HT-29 (cell line): ENCODE results near the gene NBL1. TPM values are rescaled to one million over a fixed set of nuclear protein-coding genes. Genes with fewer than 3 reads are reported as not detected.

Source experiments
- DNase-seq: peaks from one replicate; pipeline ENCODE4 v3.0.0-alpha.2; 2015; ENCODE audit warnings: low spot score
- total RNA-seq: library from RNA; depleted of rRNA; stranded (reverse); fragments of >200 nt; shearing (Covaris generic); gene quantifications from 2 replicates; pipeline ENCODE4 v1.2.3, GENCODE V29; 2014

NBL1 gene
- total RNA-seq, 1 experiment from 2014 or later, result 62.3 TPM

- DNase-seq, result no peak
Observed at GRCh38 chr1:19665496-19666465, 21.7 kb downstream of the NBL1 start.

- no peak for DNase-seq
Observed at GRCh38 chr1:19668888-19669287, 24.8 kb downstream of the NBL1 start.

GRCh38 chr1:19670787-19671186 lies 26.7 kb downstream of the NBL1 start:
- DNase-seq, result no peak

GRCh38 chr1:19672237-19672636 lies 28.1 kb downstream of the NBL1 start:
- no peak for DNase-seq

GRCh38 chr1:19675797-19676196 lies 31.7 kb downstream of the NBL1 start:
- no peak for DNase-seq

GRCh38 chr1:19676438-19676922 lies 32.4 kb downstream of the NBL1 start:
- DNase-seq, result peak; percentile 45

- no peak for DNase-seq
Observed at GRCh38 chr1:19678493-19678892, 34.4 kb downstream of the NBL1 start.

GRCh38 chr1:19678931-19679453 lies 34.9 kb downstream of the NBL1 start:
- DNase-seq, result no peak

- no peak for DNase-seq
Observed at GRCh38 chr1:19679691-19680090, 35.6 kb downstream of the NBL1 start.

GRCh38 chr1:19680644-19681043 lies 36.5 kb downstream of the NBL1 start:
- no peak for DNase-seq

- no peak for DNase-seq
Observed at GRCh38 chr1:19682257-19682656, 38.1 kb downstream of the NBL1 start.

- no peak for DNase-seq
Observed at GRCh38 chr1:19682901-19683300, 38.8 kb downstream of the NBL1 start.

- DNase-seq, result no peak
Observed at GRCh38 chr1:19683351-19683750, 39.2 kb downstream of the NBL1 start.

GRCh38 chr1:19684677-19685076 lies 40.6 kb downstream of the NBL1 start:
- DNase-seq, result no peak

GRCh38 chr1:19685994-19686393 lies 41.9 kb downstream of the NBL1 start:
- DNase-seq, result no peak

GRCh38 chr1:19687414-19687813 lies 43.3 kb downstream of the NBL1 start:
- DNase-seq, result no peak

GRCh38 chr1:19688041-19688842 lies 44.1 kb downstream of the NBL1 start:
- DNase-seq, result no peak

GRCh38 chr1:19689085-19689757 lies 45.1 kb downstream of the NBL1 start:
- no peak for DNase-seq

- DNase-seq, result no peak
Observed at GRCh38 chr1:19689856-19690255, 45.7 kb downstream of the NBL1 start.

- DNase-seq, result no peak
Observed at GRCh38 chr1:19690342-19690741, 46.2 kb downstream of the NBL1 start.

- no peak for DNase-seq
Observed at GRCh38 chr1:19694298-19694697, 50.2 kb downstream of the NBL1 start.

GRCh38 chr1:19695772-19696171 lies 51.7 kb downstream of the NBL1 start:
- no peak for DNase-seq
